ENCODE results near the gene LDLR. TPM values are rescaled to one million over a fixed set of nuclear protein-coding genes. Genes with fewer than 3 reads are reported as not detected.
A peak's percentile ranks its signal among the peaks of the same experiment; 100 is the strongest.

The LDLR gene
- total and polyA plus RNA-seq, 11 donors, result 4.3 to 45.9 (median 19.0) TPM

DNA sequence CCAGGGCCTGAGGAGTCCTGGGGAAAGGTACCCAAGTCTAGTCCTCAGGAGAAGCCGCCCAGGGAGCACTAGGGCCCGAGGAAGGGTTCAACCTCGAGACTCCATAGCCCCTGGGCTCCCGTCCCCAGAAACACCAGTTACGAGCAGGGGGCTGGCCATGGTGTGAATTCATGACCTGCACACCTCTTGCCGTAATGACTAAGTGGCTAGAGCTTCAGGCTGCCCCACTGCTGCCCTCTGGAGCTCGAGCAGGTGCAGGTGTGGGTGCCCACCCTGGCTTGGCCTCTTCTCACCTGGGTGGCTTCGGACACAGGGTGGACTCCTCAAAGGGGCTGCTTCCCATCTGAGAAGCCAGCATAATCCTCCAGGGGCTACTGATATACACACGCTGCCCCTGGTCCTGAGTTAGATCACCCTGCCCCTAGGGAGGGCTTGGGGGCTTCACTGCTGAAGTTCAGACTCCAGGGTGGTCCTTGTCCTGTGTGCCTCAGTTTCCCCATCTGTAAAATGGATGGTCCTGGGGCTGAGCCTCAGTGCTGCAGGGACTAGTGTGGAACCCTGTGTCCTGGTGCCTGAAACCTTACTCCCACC lies 52.8 kb downstream of the LDLR start:
- Histone ChIP-seq H3K36me3 (no peaks in the 10 kb centered on the region), H3K9me3 (peaks cover 0 to 5% (median 0%) of the 10 kb centered on the region in 12 donors), H3K4me1 (peaks cover 25 to 69% (median 54%) of the 10 kb centered on the region in 12 donors), H3K4me3 (no peak overlapping the region), H3K27ac (peak overlapping the region; percentile 60 to 100 (median 98)), H3K27me3 (no peaks in the 10 kb centered on the region)
- 60 to 65% (median 62%) methylated on average over 7 to 9 of the region's 9 CpGs for WGBS, 4 donors
- DNase-seq, result peak in 1 of 5 donors; percentile 54
- ATAC-seq, result no peak
- intact Hi-C loops (cut with DNase I), result loop anchor here in 5 of 10 donors (1.0 to 2.0 kb wide), 4 partner anchors 23 to 61 kb away; partner anchors contain the start of gene KANK2 (in 2 of the 5)
- no peak for TF ChIP-seq POLR2A (IDR thresholded peaks at IDR 0.05)
- TF ChIP-seq, protein P1, sequence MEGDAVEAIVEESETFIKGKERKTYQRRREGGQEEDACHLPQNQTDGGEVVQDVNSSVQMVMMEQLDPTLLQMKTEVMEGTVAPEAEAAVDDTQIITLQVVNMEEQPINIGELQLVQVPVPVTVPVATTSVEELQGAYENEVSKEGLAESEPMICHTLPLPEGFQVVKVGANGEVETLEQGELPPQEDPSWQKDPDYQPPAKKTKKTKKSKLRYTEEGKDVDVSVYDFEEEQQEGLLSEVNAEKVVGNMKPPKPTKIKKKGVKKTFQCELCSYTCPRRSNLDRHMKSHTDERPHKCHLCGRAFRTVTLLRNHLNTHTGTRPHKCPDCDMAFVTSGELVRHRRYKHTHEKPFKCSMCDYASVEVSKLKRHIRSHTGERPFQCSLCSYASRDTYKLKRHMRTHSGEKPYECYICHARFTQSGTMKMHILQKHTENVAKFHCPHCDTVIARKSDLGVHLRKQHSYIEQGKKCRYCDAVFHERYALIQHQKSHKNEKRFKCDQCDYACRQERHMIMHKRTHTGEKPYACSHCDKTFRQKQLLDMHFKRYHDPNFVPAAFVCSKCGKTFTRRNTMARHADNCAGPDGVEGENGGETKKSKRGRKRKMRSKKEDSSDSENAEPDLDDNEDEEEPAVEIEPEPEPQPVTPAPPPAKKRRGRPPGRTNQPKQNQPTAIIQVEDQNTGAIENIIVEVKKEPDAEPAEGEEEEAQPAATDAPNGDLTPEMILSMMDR (IDR thresholded peaks at IDR 0.05), result peak in 2 of 12 donors; percentile 13 to 23

- Histone ChIP-seq H3K4me3 (peak overlapping the region in 11 of 12 donors; percentile 4 to 40 (median 30)), H3K27me3 (no peaks in the 10 kb centered on the region), H3K9me3 (peaks cover 0 to 5% (median 0%) of the 10 kb centered on the region in 12 donors), H3K27ac (peak overlapping the region; percentile 95 to 100 (median 98)), H3K36me3 (no peaks in the 10 kb centered on the region), H3K4me1 (peaks cover 25 to 63% (median 49%) of the 10 kb centered on the region in 12 donors)
- TF ChIP-seq POLR2A (IDR thresholded peaks at IDR 0.05), result no peak
- TF ChIP-seq, protein P1 (IDR thresholded peaks at IDR 0.05), result no peak
- DNase-seq (peak; percentile 93 to 97 (median 95)), ATAC-seq (peak; percentile 79 to 84 (median 82))
- 0 to 4% (median 1%) methylated on average over 11 to 22 of the region's 22 CpGs for WGBS, 4 donors
- intact Hi-C loops (cut with DNase I), result loop anchor here in 5 of 10 donors (1.0 to 2.0 kb wide), 4 partner anchors 22 to 61 kb away; partner anchors contain the start of gene KANK2 (in 2 of the 5)
Measured at GRCh38 chr19:11142528-11143171, 53.4 kb downstream of the LDLR start.

- TF ChIP-seq, protein P1 (IDR thresholded peaks at IDR 0.05), result no peak
- TF ChIP-seq POLR2A (IDR thresholded peaks at IDR 0.05), result no peak
- Histone ChIP-seq H3K4me3 (no peak overlapping the region), H3K27ac (peak overlapping the region in 3 of 12 donors; percentile 13 to 100 (median 31)), H3K36me3 (no peaks in the 10 kb centered on the region), H3K4me1 (peaks cover 20 to 34% (median 26%) of the 10 kb centered on the region in 12 donors), H3K9me3 (peaks cover 0 to 5% (median 0%) of the 10 kb centered on the region in 12 donors), H3K27me3 (no peaks in the 10 kb centered on the region)
- DNase-seq, result no peak
- no peak for ATAC-seq
- 93 to 98% (median 96%) methylated on average over 3 of the region's 3 CpGs for WGBS, 4 donors
- intact Hi-C loops (cut with DNase I), result loop anchor here in 1 of 10 donors (5.0 kb wide), 1 partner anchor 47 kb away; no protein-coding TSS in a partner anchor
Measured at GRCh38 chr19:11145536-11145924, 56.3 kb downstream of the LDLR start.

- intact Hi-C loops (cut with DNase I), result loop anchor here in 1 of 10 donors (5.0 kb wide), 1 partner anchor 44 kb away; no protein-coding TSS in a partner anchor
- WGBS, 4 donors, result 81 to 87% (median 82%) methylated on average over 14 of the region's 14 CpGs
- DNase-seq, result no peak
- peaks cover 6 to 37% (median 23%) of the 10 kb centered on the region in 12 donors for H3K4me1 ChIP-seq
- no peaks in the 10 kb centered on the region for H3K27me3 ChIP-seq
- no peak for TF ChIP-seq POLR2A (IDR thresholded peaks at IDR 0.05)
- TF ChIP-seq, protein P1 (IDR thresholded peaks at IDR 0.05), result no peak
- peaks cover 0 to 5% (median 0%) of the 10 kb centered on the region in 12 donors for H3K9me3 ChIP-seq
- ATAC-seq, result no peak
- no peak overlapping the region for H3K27ac ChIP-seq
- no peak overlapping the region for H3K4me3 ChIP-seq
- H3K36me3 ChIP-seq, result no peaks in the 10 kb centered on the region
Measured at GRCh38 chr19:11148001-11148400, 58.7 kb downstream of the LDLR start.

Data from heart left ventricle (tissue), 16 donors.